ENCODE measurements around the gene CHD6.

- TF ChIP-seq CTCF (IDR thresholded peaks at IDR 0.05) (no peak), POLR2A (IDR thresholded peaks at IDR 0.05) (no peak), POLR2AphosphoS5 (IDR thresholded peaks at IDR 0.05) (no peak)
Observed at GRCh38 chr20:41540918-41541317, 77.3 kb downstream of the CHD6 start.

Measured in sigmoid colon (tissue), 4 donors.